Pancreas (tissue), 10 donors: ENCODE results near the gene DAZAP2. TPM values are rescaled to one million over a fixed set of nuclear protein-coding genes. Genes with fewer than 3 reads are reported as not detected.
A peak's percentile ranks its signal among the peaks of the same experiment; 100 is the strongest.

ENCODE experiments used
- ATAC-seq, 4 donors: fragments of 200-7000 bp; cut with Tn5 transposase; one replicate each; pipeline versions ENCODE4 v1.8.0 to v1.9.1; 2020; ENCODE audit warnings: mild to moderate bottlenecking in 4 of 4, moderate library complexity in 4 of 4
- DNase-seq, 6 donors: peaks; one replicate each; pipeline ENCODE4 v3.0.0-alpha.2; 2020
- FAIRE-seq: peaks from 2 replicates; lab custom pipeline; 2012; peaks lifted over from hg19 to GRCh38; lab: Jason Lieb, UNC
- H3K27ac ChIP-seq, 4 donors: fragments of 200-600 bp; sonication (generic); 1 replicate in 3 of 4; 2 replicates in 1 of 4; pipeline versions ENCODE4 v1.5.0 to v1.8.0; 2020
- H3K27me3 ChIP-seq, 4 donors: fragments of 200-600 bp; one replicate each; pipeline ENCODE4 v1.8.0; 2021
- H3K36me3 ChIP-seq, 3 donors: fragments of 200-600 bp; sonication (generic) in 1 of 3; one replicate each; pipeline versions ENCODE4 v1.5.0 to v1.8.0; 2020 to 2021
- H3K4me1 ChIP-seq, 3 donors: fragments of 200-600 bp; one replicate each; pipeline ENCODE4 v1.8.0; 2021
- H3K4me3 ChIP-seq, 4 donors: fragments of 200-600 bp; sonication (generic) in 2 of 4; one replicate each; pipeline versions ENCODE4 v1.5.0 to v1.8.0; 2020 to 2021
- H3K9me3 ChIP-seq, 4 donors: fragments of 200-600 bp; one replicate each; pipeline ENCODE4 v1.8.0; 2021
- CTCF ChIP-seq, 4 donors: fragments of 200-600 bp; sonication (generic) in 3 of 4; IDR thresholded peaks; one replicate each; pipeline versions ENCODE4 v1.5.0 to v1.8.0; 2021; ENCODE audit warnings: antibody characterized with exemption in 4 of 4
- WGBS, 2 donors: extraction: QIAGEN DNeasy Blood & Tissue Kit; methylation state at CpG; one replicate each; pipeline ENCODE4 v1.1.7; 2013; 5-methylcytosine and 5-hydroxymethylcytosine counted together
- intact Hi-C, 3 donors: fragments of 100-400 bp; cut with DNase I; formaldehyde crosslinking; loops; one replicate each; pipeline versions ENCODE4 v1.11.1 to v1.14.2; 2022
- polyA plus RNA-seq, 2 donors: library from polyadenylated mRNA; stranded (reverse); fragments of 200-250 nt; gene quantifications; one replicate each; pipeline ENCODE4 v1.2.3, GENCODE V29; 2013
- total RNA-seq, 6 donors: library from RNA; stranded (reverse); fragmentation: NEBNext Ultra II Directional in 4 of 6; extraction: Animal tissue kit (Norgen Biotek cat#: 25700) in 4 of 6; gene quantifications; one replicate each; pipeline versions ENCODE4 v1.2.1 to v1.2.4, GENCODE V29; 2021 to 2023
- donor health status: healthy with polysubstance abuse.
- donor health status: DM: no; HTN: no; CAD: no; lungs with moderate emphysema.
- donor health status: DM: no; HTN: no; CAD: no.
- donor health status: control.
- donor health status: control.
- donor health status: Bipolar disorder and iron deficiency.
- donor health status: DM: yes; HTN: yes; CAD: no.
- donor health status: DM: no; HTN: no; CAD: no.
- donor health status: DM: no; HTN: no; CAD: no.
- donor health status: DM: yes; HTN: yes; CAD: no.

Gene DAZAP2
- total and polyA plus RNA-seq, 8 donors: 43.1 to 123 (median 63.6) TPM

- intact Hi-C loops: no loop called here
- whole genome bisulfite sequencing, 2 donors: 94 to 97% methylated on average over 5 of the region's 5 CpGs
- TF ChIP-seq CTCF (IDR thresholded peaks at IDR 0.05): no peak
- DNase-seq (no peak), FAIRE-seq (no peak), ATAC-seq (no peak)
- Histone ChIP-seq H3K9me3 (no peaks in the 10 kb centered on the region), H3K27ac (no peak overlapping the region), H3K27me3 (no peaks in the 10 kb centered on the region), H3K36me3 (no peaks in the 10 kb centered on the region), H3K4me3 (no peak overlapping the region), H3K4me1 (peaks cover 0 to 13% (median 8%) of the 10 kb centered on the region in 3 donors)
Measured at GRCh38 chr12:51214895-51215294, 23.7 kb upstream of the DAZAP2 start.

- H3K27ac ChIP-seq: peak overlapping the region; percentile 91 to 97 (median 94)
- no peaks in the 10 kb centered on the region for H3K9me3 ChIP-seq
- intact Hi-C loops: no loop called here
- H3K4me1 ChIP-seq: peaks cover 0 to 13% (median 8%) of the 10 kb centered on the region in 3 donors
- 11 to 17% methylated on average over 7 of the region's 7 CpGs for WGBS, 2 donors
- no peaks in the 10 kb centered on the region for H3K36me3 ChIP-seq
- H3K4me3 ChIP-seq: peak overlapping the region; percentile 58 to 86 (median 80)
- no peaks in the 10 kb centered on the region for H3K27me3 ChIP-seq
- no peak for FAIRE-seq
- no peak for ATAC-seq
- TF ChIP-seq CTCF (IDR thresholded peaks at IDR 0.05): no peak
- no peak for DNase-seq
Measured at GRCh38 chr12:51216642-51217041, 22.0 kb upstream of the DAZAP2 start.

DNA sequence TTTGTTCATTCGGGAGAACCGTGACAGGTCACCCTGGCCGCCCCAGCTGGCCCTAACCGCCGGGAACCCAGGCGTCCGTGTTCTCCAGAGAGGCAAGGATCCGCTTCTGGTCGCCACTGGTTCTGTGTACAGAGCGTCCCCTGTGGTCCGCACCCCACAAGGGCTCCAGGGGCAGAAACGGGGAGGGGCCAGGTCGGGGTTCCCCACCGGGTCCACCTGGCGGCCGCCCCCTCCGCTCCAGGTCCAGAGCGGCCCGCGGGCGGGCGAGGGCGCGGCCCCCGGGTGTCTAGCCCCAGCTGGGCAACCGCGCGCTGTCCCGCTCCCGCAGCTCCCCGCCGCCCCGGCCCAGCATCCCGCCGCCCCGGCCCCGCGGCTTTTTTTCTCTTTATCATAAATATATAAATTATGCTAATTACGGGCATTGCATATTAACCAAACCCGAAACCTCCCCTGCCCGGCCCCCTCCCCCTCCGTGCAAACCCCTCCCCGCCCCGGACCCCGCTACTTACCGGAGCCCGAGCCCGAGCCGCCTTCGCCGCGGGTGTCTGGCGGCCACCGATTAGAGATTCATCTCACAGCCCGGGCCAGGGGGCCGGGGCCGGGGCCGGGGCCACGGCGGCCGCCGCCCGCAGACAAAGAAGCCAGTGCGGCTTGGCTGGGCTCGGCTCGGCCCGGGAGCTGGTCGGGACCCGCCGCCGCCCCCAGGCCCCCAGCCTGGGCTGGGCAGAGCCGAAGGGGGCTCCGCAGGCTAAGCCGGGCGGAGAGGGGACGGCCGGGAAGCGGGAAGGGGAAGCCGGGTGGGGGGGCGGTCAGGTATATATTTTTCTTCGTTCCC, 21.3 kb upstream of the DAZAP2 start:
- ATAC-seq: peak; percentile 49 to 61 (median 54)

DNA sequence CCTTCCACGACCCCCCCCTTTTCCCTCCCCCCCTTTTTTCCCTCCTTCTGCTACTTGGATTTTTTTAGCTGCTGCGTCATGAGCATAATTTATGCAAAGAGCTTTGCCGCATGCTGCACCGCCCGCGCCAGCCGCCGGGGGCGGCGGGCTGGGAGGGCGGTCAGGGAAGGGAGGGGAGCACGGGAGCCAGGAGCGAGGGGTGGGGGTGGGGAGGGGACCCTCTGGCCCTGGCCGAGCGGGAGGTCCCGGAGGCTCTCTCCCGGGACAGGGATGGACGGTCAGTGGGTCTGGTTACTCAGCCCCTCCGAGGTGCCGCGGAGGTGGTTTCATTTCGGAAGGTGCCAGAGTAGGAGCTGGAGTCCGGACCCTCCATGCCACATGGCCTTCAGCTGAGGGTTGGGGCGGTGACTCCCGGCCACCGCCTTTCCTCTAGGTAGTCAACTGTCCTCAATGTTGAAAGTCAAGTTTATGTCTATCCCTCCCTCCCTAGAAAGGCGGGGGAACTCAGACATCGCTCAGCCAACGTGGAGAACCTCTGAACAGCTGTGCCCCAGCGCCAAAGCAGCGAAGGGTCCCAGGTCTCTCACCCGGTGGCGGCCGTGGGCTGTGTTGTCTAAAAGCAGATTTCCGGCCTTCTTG, 20.5 kb upstream of the DAZAP2 start, which contains the start of gene POU6F1:
Gene POU6F1, minus strand, starts transcription at position 95 of the 639 bp plus-strand sequence. CDS start 11,226 bp downstream, outside the sequence.
- ATAC-seq (peak; percentile 85 to 89 (median 88)), FAIRE-seq (no peak), DNase-seq (peak; percentile 78 to 89 (median 84))
- H3K27ac ChIP-seq: peak within 1 kb of the TSS; percentile 91 to 97 (median 94)
- H3K27me3 ChIP-seq: no peaks in the 10 kb centered on the region
- intact Hi-C loops: no loop called here
- H3K4me1 ChIP-seq: peaks cover 0 to 13% (median 8%) of the 10 kb centered on the region in 3 donors
- WGBS, 2 donors: 0 to 1% methylated on average over 31 to 35 of the region's 35 CpGs
- peak; percentile 49 to 62 (median 50) for TF ChIP-seq CTCF (IDR thresholded peaks at IDR 0.05)
- H3K36me3 ChIP-seq: no peaks in the 10 kb centered on the region
- peak within 1 kb of the TSS; percentile 58 to 86 (median 80) for H3K4me3 ChIP-seq
- no peaks in the 10 kb centered on the region for H3K9me3 ChIP-seq

More for the DNA sequence above, 21.3 kb upstream of the DAZAP2 start:
- DNase-seq (peak; percentile 64 to 85 (median 76)), FAIRE-seq (no peak)
- 0 to 1% methylated on average over 63 to 80 of the region's 81 CpGs for WGBS, 2 donors
- intact Hi-C loops: no loop called here
- TF ChIP-seq CTCF (IDR thresholded peaks at IDR 0.05): no peak
- Histone ChIP-seq H3K9me3 (no peaks in the 10 kb centered on the region), H3K27me3 (no peaks in the 10 kb centered on the region), H3K36me3 (no peaks in the 10 kb centered on the region), H3K4me3 (peak overlapping the region; percentile 58 to 86 (median 80)), H3K27ac (peak overlapping the region; percentile 91 to 97 (median 94)), H3K4me1 (peaks cover 0 to 13% (median 8%) of the 10 kb centered on the region in 3 donors)
